HG03095 (cell line): ENCODE measurements around the gene VGLL4.
A peak's percentile ranks its signal among the peaks of the same experiment; 100 is the strongest.

Source experiments
- ATAC-seq: cut with Tn5 transposase; IDR thresholded peaks from one replicate; pipeline ENCODE4 v1.9.1; 2021; ENCODE audit warnings: moderate library complexity; ENCODE audit not compliant: unreplicated experiment

VGLL4 gene

DNA sequence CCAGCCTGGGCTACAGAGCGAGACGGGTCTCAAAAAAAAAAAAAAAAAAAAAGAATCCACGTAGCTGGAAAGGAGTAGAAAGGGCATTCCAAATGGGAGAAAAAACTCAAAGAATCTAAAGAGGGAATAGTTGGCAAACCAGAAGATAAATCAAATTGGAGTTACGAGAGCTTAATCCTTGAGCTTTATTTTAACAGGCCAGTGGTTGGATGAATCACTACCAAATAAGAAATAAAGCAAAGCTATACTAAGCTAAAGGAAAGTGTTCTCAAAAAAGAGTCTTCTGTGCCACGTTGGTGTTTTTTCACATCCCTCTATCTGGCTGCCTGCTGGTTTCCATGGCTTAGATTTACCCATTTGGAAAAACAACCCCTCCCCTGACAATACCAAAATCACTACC is 14.0 kb downstream of the VGLL4 start:
- ATAC-seq = no peak

DNA sequence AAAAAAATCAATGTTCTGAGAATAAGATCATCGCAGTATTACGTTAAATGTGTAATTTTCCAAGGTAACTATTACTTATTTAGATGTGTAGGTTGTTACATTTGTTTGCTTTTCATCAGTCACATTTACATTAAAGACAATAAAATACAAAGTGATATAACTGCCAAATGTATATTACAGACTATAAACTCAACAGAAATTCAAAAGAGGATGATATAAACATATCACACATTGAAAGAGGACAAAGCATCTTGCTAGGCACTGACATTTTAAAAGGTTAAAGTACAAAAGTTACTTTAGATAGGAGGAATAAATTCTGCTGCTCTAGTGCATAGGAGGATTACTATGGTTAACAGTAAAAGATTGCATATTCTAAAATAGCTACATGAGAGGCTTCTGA is 16.1 kb downstream of the VGLL4 start:
- no peak for ATAC-seq

DNA sequence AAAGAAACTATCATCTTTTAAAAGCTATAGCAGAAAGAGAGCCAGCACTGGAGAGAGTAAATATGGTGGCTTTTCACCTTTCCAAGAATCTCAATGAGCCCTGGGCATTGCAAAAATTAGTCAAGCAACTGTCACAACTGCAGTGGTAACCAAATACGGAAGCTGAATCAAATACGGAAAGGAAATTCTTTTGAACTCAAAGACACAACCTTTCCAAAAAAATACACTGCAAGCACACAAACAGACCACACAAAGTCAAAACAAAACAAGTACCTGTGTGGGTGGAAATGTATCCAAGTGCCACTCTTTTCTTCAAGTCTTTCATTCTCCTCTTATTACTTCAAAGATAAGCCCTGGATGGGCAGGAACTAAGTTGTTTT is 17.6 kb downstream of the VGLL4 start:
- ATAC-seq = peak; percentile 67

DNA sequence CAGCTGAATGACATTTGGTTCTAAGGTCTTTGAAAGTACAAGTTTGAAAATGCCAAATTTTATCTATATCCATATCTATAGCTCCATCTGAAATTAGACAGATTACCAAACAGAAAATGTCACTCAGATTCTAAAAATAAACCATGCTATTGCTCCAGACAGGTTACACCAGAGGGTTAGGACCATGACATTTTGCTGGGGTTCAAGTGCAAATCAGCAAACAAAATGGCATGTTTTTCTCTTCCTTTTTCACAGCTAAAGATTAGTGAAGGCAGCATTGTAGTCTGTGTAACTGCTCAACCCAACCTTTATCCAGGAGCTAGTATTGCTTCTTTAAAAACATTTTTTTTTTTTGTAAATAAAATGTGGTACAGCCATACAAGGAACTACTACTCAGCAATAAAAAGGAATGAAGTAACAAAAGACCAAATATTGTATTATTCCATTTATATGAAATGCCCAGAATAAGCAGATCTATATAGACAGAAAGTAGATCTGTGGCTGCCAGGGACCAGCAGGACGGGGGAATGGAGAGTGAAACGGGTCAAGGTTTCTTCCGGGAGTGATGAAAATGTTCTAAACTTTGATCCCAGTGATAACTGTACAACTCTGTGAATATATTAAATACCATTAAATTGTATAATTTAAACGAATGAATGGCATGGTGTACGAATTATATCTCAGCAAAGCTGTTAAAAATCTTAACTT is 18.2 kb downstream of the VGLL4 start:
- no peak for ATAC-seq

DNA sequence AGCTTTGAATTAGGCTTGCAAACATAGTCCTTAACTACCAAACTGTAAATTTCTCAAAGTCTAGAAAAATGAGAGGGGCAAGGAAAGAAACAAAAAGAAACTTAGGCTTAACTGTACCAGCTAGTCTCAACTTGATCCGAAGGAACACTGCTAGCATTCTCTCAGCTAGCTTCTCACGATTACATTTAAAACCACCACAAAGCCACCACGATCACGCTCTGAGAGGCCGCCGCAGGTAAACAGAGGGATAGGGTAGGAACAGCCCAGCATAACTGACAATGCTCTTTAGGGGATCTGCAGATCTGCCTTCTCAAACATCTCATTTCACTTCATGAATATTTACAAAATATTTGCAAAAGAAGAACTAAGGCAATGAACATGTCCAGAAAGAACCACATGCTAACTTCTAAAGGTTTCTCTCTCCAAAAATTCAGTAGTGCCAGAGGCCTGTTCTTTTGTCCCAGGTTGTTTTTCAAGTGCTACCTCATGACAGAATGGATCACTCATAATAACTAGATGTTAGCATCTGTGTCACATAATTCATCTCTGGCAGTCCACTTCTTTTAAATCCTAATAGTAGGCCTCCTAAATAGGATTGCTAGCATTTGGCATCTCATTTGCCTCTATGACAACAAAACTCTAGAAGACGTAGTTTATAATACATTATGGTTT is 18.9 kb downstream of the VGLL4 start:
- ATAC-seq = no peak

- ATAC-seq = no peak
Measured at GRCh38 chr3:11624161-11624560, 19.6 kb downstream of the VGLL4 start.

DNA sequence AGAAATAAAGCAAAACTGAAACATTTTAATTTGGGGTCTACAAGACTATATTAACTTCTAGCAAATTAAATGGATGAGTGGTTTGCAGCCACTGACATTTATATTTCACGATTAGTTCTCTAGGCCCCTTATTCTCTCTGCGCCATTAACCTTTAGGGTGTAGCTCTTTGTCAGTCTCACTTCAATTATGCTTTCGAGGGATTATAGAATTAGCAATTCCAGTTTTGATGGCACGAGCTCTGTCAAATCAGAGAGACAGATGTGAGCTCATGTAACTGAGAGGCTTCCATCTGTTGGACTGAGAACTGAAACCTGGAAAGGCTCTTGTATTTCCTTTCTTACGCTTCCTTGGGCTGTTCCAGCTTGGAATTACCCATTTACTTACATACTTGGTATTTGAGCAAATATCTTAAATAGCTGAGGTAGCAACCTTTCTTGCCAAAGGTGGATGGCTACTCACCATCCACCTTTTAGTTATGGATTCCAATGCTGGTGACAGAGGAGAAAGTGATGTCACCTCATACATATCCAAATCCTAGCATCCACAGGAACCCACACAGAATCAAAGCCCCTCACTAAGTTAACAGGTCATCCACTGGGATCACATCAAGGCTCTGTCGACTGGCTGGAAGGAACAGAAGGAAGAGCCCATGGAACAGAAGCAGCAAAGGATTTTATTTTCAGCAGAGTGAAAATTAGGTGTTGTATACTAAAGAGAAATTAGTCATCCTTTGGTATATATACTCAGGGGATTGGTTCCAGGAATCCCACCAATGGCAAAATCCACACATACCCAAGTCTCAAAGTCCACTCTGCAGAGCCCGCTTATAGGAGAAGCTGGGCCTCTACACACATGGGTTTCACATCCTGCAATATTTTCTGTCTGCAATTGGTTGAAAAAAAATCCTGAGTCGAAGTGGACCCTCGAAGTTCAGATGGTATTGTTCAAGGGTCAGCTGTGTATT is 20.8 kb downstream of the VGLL4 start:
- no peak for ATAC-seq

DNA sequence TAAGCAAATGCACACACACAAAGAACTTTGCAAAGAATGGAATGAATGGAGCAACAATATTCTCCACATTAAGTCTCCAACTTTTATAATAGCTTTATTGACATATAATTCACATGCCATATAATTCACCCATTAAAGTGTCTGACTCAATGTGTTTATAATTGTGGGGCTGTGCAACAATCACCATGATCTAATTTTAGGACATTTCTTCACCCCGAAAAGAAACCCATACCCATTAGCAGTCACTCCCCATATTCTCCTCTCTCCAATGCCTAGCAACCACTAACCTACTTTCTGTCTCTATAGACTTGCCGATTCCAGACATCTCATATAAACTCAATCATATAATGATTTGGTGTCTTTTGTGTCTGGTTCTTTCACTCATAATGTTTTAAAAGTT is 22.6 kb downstream of the VGLL4 start:
- ATAC-seq = no peak

DNA sequence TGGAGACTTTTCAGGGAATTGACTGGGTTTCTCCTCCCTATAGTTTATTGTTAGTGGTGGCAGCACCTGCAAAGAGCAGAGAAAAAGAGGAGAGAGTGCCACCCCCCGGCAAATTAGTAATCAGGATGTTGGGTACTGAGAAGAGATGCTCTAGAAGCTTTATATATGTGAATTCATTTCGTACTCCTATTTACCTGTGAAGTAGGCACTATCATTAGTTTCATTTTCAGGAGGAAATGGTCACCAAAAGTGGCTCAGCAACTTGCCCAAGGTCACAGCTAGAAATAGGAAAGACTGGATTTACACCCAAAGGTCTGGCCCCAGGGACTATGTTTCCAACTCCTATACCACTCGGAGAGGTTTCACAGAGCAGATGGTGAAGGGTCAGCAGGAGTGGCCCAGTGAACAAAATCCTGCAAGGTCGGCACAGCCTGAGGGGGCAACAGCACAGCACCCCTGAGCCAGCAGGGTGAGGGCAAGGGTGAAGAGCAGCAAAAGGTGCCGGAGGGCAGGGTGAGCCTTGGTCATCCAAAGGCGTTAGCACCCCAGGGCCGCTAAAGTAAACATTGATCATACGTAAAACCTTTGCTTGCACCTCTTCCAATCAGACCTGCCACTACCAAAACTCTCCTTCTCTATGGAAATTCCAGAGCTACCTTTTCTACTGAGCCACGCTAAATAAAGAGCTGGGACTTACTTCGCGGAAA is 23.6 kb downstream of the VGLL4 start:
- ATAC-seq = no peak

DNA sequence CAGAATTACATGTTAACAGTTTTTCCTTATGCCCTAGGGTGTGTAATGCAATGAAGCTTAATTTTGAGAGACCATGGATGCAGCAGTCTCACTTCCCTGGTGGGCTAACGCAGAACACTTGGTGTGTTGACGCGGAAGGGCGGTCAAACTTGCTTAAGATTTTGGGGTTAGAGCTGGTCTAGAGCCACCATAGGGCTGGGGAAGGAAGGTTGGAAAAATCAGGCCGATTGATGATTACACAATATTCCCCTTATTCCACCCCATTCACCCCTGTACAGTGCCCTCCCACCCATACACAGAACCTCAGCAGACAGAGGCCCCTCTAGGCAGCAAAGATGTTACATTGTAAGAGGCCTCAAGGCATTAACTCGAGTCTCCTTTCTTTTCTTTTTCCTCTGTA is 24.3 kb downstream of the VGLL4 start:
- ATAC-seq = no peak

DNA sequence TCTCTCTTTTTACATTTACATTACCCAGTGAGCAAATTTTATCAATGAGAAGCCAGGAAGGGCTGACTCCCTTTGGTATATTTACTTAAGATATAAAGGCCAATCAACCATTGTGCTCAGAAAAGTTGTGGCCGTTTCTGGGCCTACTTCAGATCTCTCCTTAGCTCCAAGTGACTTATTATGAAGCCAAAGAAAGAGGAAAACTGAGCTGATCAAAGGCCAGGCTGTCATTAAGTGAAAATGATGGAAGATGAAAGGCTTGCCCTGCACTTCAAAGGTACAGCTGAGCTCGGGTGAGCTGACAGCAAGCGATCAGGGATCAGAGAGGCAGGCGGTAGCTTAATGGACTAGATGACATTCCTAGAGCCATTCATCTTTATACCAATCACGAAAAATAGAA is 24.8 kb downstream of the VGLL4 start:
- no peak for ATAC-seq

DNA sequence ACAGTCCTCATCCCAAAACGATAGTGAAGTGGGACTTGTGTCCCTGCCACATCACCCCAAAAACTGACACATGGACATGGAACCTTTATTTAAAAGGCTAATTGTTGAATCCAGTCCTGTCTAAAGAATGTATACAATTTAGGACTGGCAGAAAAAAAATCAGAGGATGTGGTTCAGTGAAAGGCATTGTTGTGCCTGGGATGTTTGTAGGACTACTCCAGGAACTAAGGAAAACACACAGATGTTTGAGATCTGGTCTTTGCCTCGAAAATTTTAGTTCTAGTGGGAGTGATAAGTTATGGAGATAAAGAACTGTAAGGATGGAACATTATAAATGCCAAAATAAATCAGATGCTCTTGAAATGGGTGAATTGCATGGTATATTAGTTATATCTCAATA is 27.2 kb downstream of the VGLL4 start:
- no peak for ATAC-seq

DNA sequence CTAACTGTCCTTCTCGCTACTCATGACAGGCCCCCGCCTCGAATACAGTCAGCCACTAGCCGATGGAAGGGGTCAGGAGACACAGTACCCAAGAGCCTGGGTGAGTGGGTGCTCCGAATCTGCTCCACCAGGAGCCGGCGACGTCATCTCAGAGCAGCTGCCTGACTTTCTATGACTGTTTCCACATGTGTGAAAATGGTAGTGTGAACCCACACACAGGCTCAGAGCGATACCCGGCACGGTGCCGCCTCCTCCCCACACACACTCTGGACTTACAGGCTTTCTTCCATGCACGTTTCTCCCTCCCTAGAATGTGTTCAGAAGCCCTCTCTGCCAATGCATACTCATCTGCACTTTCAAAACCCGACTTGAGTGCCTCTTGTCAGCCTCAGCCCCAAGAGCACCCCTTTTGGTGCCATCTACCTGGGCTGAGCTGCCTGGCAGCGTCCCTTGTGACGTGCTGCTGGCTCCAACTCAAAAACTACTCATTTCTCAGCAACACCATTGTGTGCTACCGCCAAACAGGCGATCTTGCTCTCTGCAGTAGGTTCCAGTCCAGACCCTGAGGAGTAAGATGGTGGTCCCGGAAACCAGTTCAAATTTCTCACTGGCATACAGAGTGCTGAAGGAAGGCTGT is 29.7 kb downstream of the VGLL4 start:
- ATAC-seq = no peak

GRCh38 chr3:11613319-11613718 is 30.4 kb downstream of the VGLL4 start:
- no peak for ATAC-seq

- ATAC-seq = no peak
Measured at GRCh38 chr3:11612515-11613188, 31.1 kb downstream of the VGLL4 start.

- ATAC-seq = no peak
Measured at GRCh38 chr3:11611341-11611799, 32.3 kb downstream of the VGLL4 start.

- ATAC-seq = no peak
Measured at GRCh38 chr3:11610700-11611275, 32.9 kb downstream of the VGLL4 start.

DNA sequence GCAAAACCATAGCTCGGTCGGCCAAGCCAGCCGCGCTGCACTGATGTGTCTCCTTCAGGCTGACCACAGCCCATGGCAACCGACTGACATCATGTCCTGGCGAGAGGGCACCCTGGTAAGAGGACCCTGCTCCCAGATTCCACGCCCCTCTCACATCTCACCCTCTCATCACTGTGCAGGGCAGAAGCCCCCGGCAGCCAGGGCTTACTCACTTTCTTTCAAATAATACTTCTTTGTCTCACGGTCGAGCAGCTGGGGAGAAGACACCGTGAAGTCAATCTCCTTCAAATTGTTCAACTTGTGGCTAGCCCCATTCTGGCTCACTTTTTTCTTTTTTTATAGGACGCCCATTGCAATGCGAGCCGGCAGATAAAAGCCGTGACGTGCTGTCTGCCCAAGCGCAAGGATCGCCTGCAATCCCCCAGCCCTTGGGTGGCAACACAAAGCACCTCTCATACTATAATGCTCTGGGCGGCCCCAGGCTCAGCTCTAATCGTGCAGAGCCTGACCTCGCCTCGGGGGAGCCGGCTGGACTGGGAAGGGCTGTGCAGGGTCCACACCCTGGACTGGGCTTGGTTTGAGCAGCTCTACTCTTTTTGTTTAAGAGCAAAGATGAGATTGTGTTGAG is 33.6 kb downstream of the VGLL4 start:
- no peak for ATAC-seq

- ATAC-seq = no peak
Measured at GRCh38 chr3:11609481-11609880, 34.2 kb downstream of the VGLL4 start.
